ENCODE data around the gene CMTM4.

CMTM4 gene

DNA sequence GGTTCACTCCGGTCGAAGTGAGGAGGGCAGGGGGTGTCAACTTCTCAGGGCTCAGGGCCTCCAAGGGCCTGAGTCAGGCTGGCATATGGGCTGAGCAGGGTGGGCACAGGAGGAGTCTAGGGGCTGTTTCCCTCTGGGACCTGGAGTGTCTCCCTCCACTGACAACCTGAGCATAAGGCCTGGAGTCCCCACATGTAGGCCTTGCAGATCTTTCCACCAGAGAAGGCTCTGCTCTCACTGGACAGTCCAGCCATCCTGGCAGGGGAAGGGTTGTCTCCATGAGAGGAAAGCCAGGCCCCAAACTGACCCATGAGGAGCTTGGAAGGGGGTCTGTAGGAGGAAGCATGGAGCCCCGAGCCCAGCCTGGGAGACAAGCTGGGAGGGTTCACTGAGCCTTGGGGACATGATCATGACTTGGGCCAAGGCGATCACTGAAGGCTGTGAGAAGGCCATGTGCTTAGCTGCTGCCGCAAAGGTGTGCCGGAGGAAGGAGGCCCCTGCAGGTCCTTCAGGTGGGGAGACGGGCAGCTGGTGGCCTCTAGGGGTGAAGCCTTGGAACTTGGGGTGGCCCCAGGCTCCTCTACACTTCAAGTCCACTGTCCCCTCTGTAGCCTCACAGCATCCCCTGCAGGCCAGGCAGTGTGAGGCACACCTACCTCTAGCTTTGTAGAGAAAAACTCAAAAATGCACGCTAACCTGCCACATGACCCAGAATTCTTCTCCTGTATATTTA, 107.4 kb downstream of the CMTM4 start:
- TF ChIP-seq, protein P1, sequence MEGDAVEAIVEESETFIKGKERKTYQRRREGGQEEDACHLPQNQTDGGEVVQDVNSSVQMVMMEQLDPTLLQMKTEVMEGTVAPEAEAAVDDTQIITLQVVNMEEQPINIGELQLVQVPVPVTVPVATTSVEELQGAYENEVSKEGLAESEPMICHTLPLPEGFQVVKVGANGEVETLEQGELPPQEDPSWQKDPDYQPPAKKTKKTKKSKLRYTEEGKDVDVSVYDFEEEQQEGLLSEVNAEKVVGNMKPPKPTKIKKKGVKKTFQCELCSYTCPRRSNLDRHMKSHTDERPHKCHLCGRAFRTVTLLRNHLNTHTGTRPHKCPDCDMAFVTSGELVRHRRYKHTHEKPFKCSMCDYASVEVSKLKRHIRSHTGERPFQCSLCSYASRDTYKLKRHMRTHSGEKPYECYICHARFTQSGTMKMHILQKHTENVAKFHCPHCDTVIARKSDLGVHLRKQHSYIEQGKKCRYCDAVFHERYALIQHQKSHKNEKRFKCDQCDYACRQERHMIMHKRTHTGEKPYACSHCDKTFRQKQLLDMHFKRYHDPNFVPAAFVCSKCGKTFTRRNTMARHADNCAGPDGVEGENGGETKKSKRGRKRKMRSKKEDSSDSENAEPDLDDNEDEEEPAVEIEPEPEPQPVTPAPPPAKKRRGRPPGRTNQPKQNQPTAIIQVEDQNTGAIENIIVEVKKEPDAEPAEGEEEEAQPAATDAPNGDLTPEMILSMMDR (IDR thresholded peaks at IDR 0.05; ENCODE audit: low read depth, low read length, missing control alignments): peak; percentile 62
- no peak overlapping the region for H3K4me3 ChIP-seq (replicated peaks; ENCODE audit: low read depth, low read length)
- DNase-seq (ENCODE audit: extremely low read depth, low read depth): no peak

DNA sequence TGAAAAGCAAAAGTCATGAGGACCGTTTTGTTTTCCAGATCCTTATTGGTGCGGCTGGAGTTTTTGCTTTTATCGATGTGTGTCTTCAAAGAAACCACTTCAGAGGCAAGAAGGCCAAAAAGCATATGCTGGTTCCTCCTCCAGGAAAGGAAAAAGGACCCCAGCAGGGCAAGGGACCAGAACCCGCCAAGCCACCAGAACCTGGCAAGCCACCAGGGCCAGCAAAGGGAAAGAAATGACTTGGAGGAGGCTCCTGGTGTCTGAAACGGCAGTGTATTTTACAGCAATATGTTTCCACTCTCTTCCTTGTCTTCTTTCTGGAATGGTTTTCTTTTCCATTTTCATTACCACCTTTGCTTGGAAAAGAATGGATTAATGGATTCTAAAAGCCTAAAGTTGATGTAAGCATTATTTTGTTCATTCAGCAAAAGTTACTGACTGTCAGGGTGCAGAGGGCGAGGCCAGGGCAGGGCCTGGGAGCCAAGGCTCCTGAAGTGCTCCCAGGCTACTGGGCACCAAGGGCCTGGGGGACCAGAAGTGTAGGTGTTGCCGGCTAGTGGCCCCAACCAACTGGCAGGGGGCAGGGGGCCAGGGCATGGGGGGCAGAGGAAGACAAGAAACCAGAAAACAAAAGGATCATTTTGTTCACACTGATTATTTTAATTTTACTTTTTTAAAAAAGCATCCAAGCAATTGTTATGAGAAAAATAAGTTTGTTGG, 108.5 kb downstream of the CMTM4 start:
- DNase-seq (ENCODE audit: extremely low read depth, low read depth): no peak
- TF ChIP-seq, protein P1 (IDR thresholded peaks at IDR 0.05; ENCODE audit: low read depth, low read length, missing control alignments): no peak

DNA sequence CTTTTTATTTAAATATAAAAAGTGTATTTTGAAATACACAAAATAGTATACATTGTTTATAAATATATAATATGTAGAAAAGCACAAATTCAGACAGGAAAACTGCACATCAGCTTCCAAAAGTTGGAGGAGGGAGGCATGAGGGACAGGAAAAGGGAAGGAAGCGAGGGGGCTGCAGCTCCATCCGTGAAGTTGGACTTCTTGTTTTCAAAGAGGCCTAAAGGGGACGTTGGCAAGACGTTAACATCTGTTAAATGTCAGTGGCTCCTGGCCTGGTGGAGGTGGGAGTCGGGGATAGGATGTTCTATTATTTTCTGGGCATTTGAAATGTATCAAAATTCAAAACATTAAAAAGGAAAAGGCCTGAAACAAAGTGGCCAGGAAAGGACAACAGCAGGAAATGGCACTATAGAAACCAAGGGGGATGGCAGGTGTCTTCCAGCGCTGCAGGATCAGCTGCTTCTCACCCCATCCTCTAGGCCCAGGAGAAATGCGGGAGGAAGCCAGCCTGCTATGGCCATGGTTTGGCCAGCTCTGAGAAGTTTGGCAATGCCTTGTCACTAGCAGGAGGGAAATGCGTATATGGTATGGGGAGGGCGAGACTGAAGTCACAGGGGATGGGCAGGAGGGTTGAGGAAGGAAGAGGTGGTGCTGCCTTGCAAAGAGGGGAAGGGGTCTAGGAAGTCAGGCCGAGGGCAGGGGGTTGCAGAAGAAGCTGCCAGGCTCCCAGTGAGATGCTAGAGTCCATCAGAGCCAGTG, 110.9 kb downstream of the CMTM4 start:
- no peak overlapping the region for H3K4me3 ChIP-seq (replicated peaks; ENCODE audit: low read depth, low read length)
- DNase-seq (ENCODE audit: extremely low read depth, low read depth): no peak
- TF ChIP-seq, protein P1 (IDR thresholded peaks at IDR 0.05; ENCODE audit: low read depth, low read length, missing control alignments): no peak

More for the DNA sequence above, 108.5 kb downstream of the CMTM4 start:
- H3K4me3 ChIP-seq (replicated peaks; ENCODE audit: low read depth, low read length): no peak overlapping the region

- no peak for DNase-seq (ENCODE audit: extremely low read depth, low read depth)
- TF ChIP-seq, protein P1 (IDR thresholded peaks at IDR 0.05; ENCODE audit: low read depth, low read length, missing control alignments): no peak
- H3K4me3 ChIP-seq (replicated peaks; ENCODE audit: low read depth, low read length): no peak overlapping the region
Measured at GRCh38 chr16:66581246-66581952, 115.1 kb downstream of the CMTM4 start.

DNA sequence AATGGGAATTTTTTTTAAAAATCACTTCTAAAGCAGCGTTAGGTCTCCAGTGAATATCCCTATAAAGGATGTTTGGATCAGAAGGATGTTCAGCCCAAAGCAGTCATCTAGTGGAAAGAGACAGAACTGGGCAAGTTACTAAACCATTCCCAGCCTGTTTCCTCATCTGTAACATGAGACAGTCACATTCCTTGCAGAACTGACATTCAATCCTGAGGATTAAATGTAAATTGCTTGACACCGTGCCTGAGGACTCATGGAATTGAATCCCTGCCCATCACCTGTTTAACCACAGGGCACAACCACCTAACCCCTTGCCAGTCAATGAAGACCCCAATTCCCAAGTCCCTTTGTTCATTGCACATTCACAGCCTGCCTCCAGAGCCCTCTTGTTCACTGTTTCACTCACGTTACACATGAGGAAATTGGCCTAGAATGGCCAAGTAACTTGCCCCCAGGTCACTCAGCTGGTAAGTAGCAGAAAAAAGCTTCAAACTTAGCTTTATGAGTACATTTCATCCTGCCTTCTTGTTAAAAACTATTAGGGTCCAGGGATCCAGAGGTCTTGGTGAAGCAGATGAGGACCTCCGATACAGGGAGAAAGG, 115.8 kb downstream of the CMTM4 start:
- DNase-seq (ENCODE audit: extremely low read depth, low read depth): peak; percentile 61
- no peak overlapping the region for H3K4me3 ChIP-seq (replicated peaks; ENCODE audit: low read depth, low read length)
- TF ChIP-seq, protein P1 (IDR thresholded peaks at IDR 0.05; ENCODE audit: low read depth, low read length, missing control alignments): peak; percentile 6

Measured in HFF-Myc (cell line).